ENCODE measurements around the gene TPRG1L.

DNA sequence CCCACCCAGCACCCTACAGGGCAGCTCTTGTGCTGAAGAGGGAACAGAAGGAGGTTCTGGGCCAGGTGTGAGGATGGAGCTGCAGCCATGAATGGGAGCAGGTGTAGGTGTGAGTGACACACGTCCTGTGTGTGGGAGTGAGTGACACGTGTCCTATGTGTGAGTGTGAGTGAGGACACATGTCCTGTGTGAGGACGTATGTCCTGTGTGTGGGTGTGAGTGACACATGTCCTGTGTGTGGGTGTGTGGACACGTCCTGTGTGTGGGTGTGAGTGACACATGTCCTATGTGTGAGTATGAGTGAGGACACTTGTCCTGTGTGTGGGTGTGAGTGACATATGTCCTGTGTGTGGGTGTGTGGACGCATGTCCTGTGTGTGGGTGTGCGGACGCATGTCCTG is 39.9 kb upstream of the TPRG1L start:
- TF ChIP-seq, protein P1, sequence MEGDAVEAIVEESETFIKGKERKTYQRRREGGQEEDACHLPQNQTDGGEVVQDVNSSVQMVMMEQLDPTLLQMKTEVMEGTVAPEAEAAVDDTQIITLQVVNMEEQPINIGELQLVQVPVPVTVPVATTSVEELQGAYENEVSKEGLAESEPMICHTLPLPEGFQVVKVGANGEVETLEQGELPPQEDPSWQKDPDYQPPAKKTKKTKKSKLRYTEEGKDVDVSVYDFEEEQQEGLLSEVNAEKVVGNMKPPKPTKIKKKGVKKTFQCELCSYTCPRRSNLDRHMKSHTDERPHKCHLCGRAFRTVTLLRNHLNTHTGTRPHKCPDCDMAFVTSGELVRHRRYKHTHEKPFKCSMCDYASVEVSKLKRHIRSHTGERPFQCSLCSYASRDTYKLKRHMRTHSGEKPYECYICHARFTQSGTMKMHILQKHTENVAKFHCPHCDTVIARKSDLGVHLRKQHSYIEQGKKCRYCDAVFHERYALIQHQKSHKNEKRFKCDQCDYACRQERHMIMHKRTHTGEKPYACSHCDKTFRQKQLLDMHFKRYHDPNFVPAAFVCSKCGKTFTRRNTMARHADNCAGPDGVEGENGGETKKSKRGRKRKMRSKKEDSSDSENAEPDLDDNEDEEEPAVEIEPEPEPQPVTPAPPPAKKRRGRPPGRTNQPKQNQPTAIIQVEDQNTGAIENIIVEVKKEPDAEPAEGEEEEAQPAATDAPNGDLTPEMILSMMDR (IDR thresholded peaks at IDR 0.05) = no peak
- no peak for TF ChIP-seq POLR2A (IDR thresholded peaks at IDR 0.05)

All from body of pancreas (tissue), 4 donors.